Right lobe of liver (tissue), 4 donors: ENCODE results near the gene PFKFB3.

ENCODE experiments used
- CTCF ChIP-seq, 4 donors: fragments of 200-600 bp in 3 of 4; fragments of 450-650 bp in 1 of 4; IDR thresholded peaks; one replicate each; pipeline versions ENCODE4 v1.5.1 to v1.8.0; 2016 to 2022; ENCODE audit warnings: antibody characterized with exemption in 4 of 4, mild to moderate bottlenecking in 2 of 4
- POLR2A ChIP-seq: fragments of 450-650 bp; IDR thresholded peaks from one replicate; pipeline ENCODE4 v1.6.1; 2017; ENCODE audit warnings: antibody characterized with exemption, mild to moderate bottlenecking
- donor health status: DM: no; HTN: no; CAD: no.
- donor health status: DM: no; HTN: no; CAD: no.
- donor health status: DM: no; HTN: yes; CAD: no.

GRCh38 chr10:6278519-6279120 lies 75.9 kb downstream of the PFKFB3 start:
- TF ChIP-seq POLR2A (no peak), CTCF (IDR thresholded peaks at IDR 0.05) (no peak)
